ENCODE results near the gene SPC25.

GRCh38 chr2:168895771-168896170 is 5.5 kb upstream of the SPC25 start:
- TF ChIP-seq CTCF (IDR thresholded peaks at IDR 0.05): no peak
- TF ChIP-seq POLR2A (IDR thresholded peaks at IDR 0.05): no peak
